ENCODE results near the gene ATG10.

DNA sequence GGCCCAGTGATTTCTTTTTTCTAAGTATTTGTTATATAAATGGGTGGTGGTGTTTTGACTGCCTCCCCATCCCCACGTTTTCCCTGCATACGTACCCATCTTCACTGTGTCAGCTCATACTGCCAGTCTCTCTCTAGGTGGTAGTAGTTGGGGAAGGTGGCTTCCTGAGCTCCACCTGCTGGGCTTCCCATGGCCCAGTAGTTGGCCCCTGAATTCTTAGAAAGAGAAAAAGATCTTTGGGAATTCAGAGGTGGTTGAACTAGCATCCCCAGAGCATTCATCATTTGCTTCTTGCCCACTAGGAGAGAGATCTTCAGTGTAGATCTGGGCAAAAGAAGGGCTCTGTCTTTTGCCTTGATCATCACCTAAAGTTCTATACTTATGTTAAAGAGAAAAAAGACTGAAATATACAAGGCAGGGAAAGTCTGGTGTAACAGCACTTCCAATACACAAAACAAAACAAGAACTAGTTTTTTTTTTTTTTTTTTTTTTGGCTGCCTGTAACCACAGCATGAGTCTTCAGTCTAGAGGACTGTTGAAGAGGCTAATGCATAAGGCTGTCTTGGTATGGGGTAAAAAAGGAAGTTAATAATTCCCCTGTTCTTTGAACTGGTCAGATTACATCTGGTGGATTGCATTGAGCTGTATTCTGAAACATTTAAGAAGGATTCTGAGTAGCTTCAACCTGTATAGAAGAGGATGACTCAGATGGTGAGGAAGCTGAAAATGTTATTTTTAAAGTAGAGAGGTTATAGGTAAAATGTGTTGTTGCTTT, 128.7 kb downstream of the ATG10 start:
- TF ChIP-seq CTCF (IDR thresholded peaks at IDR 0.05; ENCODE audit: borderline replicate concordance, extremely low read depth, low read length, poor library complexity, severe bottlenecking), result peak; percentile 34
- TF ChIP-seq EZH2 (IDR thresholded peaks at IDR 0.05; ENCODE audit: borderline replicate concordance, low read depth, low read length, severe bottlenecking), result no peak
